ENCODE data around the gene LRRC75A. TPM values are rescaled to one million over a fixed set of nuclear protein-coding genes. Genes with fewer than 3 reads are reported as not detected.
"Not testable (repeated sequence)": the region's sequence is repeated elsewhere in the genome, so short reads cannot be mapped to it uniquely, and the experiment has no call there.

The LRRC75A gene
- polyA plus RNA-seq, 3 donors, result 4.1 to 4.9 (median 4.4) TPM

DNA sequence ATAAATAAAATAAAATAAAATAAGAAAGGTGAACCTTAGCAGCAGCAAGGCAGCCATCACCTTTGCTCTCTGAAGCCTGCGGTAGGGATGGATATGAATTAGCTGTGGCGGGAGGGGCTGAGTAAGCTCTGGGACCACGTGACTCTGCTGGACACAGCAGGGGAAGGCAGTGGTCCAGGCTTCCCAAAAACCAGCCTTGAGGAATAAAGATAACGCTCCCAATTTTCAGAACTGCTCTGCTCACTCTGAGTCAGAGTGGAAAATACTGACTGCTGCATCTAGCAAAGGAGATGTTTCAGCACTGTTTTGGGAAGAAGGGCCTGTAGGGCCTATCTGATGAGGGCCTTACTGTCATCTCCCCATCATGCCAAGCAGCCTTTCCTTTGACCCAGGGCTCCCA is 96.1 kb downstream of the LRRC75A start:
- DNase-seq (ENCODE audit: extremely low read depth in 1 of 11, low read depth in 9 of 11, low spot score in 4 of 11), result not testable (repeated sequence)

DNA sequence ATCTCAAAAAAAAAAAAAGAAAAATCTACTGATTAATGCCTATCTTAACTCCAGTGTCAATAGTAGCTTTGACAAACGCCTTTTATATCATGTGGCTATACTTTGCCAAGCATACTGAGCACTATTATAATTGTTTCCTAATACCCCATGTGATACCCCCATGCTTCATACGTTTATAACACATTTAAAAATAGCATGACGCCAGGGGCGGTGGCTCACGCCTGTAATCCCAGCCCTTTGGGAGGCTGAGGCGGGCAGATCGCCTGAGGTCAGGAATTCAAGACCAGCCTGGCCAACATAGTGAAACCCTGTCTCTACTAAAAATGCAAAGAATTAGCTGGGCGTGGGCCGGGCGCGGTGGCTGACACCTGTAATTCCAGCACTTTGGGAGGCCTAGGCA is 99.5 kb downstream of the LRRC75A start:
- not testable (repeated sequence) for DNase-seq (ENCODE audit: extremely low read depth in 1 of 11, low read depth in 9 of 11, low spot score in 4 of 11)

Other genes with a start within 250 kb of the LRRC75A start
- gene CENPV, start 138.7 kb downstream of the LRRC75A start, polyA plus RNA-seq (ENCODE audit: insufficient read length in 3 of 3), result 10 to 100 TPM; 74.7 to 80.7 (median 77.7) TPM
- gene UBB, start 111.1 kb downstream of the LRRC75A start, polyA plus RNA-seq (ENCODE audit: insufficient read length in 3 of 3), result 1,000 to 10,000 TPM; 1,739 to 2,239 (median 2,190) TPM
- 1 to 10 TPM; 1.8 to 3.8 (median 2.6) TPM for gene TRPV2, start 76.6 kb downstream of the LRRC75A start, polyA plus RNA-seq (ENCODE audit: insufficient read length in 3 of 3)
- gene ZNF287, start 77.0 kb upstream of the LRRC75A start, polyA plus RNA-seq (ENCODE audit: insufficient read length in 3 of 3), result 10 to 100 TPM in 1 of 3 donors, 1 to 10 TPM in 2; 8.6 to 10.0 (median 9.9) TPM
- 10 to 100 TPM; 10.2 to 11.9 (median 10.5) TPM for gene ZNF624, start 161.7 kb upstream of the LRRC75A start, polyA plus RNA-seq (ENCODE audit: insufficient read length in 3 of 3)
- gene CCDC144A, start 198.0 kb upstream of the LRRC75A start, polyA plus RNA-seq (ENCODE audit: insufficient read length in 3 of 3), result 1 to 10 TPM; 1.4 to 6.6 (median 3.9) TPM